Fibroblast of pulmonary artery (primary cell): Measurements from ENCODE around the gene ACSF3.

Source experiments
- DNase-seq: peaks from one replicate; pipeline ENCODE4 v3.0.0-alpha.2; 2010; ENCODE audit warnings: low read depth
- H3K4me3 ChIP-seq: replicated peaks from 2 replicates; pipeline ENCODE4 v1.5.1; 2011; ENCODE audit warnings: low read depth, mild to moderate bottlenecking, control low read depth, low read length, moderate library complexity
- CTCF ChIP-seq: IDR thresholded peaks from 2 replicates; pipeline ENCODE4 v1.5.1; 2011; ENCODE audit warnings: mild to moderate bottlenecking, control low read depth, low read length, inconsistent platforms; ENCODE audit errors: missing control alignments

ACSF3 gene

DNA sequence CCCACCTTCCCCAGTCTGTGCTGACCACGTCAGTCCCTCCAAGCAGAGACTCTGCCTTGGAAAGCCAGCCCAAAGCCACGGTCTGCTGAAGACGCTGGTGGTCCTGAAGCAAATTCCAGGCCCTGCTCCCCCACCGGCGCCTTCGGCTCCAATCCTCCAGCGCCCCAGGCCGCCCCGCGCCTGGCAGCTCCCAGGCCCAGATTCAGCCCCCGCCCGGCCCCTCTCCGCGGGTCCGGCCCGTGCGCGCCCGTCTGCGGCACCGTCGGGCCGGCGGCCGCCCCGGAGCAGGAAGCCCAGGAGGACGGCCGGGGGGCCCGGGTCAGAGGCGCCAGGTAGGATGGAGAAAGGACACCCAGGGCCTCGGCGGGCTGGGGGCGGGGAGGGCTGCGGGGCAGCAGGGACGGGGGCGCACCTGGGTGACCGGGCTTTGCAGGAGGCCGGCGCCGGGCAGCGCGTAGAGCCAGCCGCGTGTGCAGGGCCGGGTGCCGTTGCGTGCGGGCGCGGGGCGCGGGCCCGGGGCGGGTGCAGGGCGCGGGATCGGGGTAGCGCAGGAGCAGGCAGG lies 107.3 kb downstream of the ACSF3 start:
- no peak for TF ChIP-seq CTCF
- no peak for DNase-seq
- no peak overlapping the region for H3K4me3 ChIP-seq

- H3K4me3 ChIP-seq = peak overlapping the region; percentile 21
- peak; percentile 71 for DNase-seq
- TF ChIP-seq CTCF = no peak
Observed at GRCh38 chr16:89201439-89202377, 108.1 kb downstream of the ACSF3 start.

- TF ChIP-seq CTCF = no peak
- DNase-seq = no peak
- peak overlapping the region; percentile 12 for H3K4me3 ChIP-seq
Observed at GRCh38 chr16:89202422-89203215, 109.0 kb downstream of the ACSF3 start.
